ENCODE measurements around the gene UBQLN1.

DNA sequence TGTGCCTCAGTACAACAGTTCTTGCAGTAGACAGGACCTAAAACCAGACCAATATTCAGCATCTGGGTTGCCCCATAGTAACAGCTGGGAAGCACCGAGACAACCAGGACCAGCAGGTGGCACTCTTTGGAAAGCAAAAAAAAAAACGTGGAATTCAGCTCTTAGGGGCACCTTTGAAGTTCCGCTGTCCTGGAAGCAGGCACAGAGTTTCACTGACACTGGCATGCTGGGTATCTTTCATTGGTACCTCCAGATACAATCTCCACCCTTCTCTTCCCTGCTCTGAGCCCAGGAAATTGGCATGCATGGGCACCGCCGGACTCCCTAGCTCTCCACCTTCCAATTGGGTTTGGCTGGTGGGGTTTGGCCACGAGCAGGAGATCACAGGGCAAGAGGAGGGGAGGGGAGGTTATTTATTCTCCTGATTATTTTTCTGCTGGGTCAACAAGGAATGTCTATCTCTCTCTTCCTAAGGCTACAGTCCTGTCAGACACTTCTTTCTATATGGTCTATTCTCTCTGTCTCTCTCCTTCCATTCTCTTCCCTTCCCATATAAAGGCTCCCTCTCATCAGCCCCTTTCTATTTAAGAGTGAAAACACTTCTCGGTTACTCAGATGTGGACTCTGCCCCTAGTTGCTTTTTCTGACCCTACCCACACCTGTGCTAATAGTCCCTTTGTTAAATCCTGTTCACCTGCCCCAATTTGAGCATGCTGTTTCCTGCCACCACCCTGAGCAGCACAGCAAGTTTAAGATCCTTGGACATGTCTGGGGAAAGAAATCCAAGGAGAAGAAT, 86.7 kb downstream of the UBQLN1 start:
- TF ChIP-seq, protein P1, sequence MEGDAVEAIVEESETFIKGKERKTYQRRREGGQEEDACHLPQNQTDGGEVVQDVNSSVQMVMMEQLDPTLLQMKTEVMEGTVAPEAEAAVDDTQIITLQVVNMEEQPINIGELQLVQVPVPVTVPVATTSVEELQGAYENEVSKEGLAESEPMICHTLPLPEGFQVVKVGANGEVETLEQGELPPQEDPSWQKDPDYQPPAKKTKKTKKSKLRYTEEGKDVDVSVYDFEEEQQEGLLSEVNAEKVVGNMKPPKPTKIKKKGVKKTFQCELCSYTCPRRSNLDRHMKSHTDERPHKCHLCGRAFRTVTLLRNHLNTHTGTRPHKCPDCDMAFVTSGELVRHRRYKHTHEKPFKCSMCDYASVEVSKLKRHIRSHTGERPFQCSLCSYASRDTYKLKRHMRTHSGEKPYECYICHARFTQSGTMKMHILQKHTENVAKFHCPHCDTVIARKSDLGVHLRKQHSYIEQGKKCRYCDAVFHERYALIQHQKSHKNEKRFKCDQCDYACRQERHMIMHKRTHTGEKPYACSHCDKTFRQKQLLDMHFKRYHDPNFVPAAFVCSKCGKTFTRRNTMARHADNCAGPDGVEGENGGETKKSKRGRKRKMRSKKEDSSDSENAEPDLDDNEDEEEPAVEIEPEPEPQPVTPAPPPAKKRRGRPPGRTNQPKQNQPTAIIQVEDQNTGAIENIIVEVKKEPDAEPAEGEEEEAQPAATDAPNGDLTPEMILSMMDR (IDR thresholded peaks at IDR 0.05 in 4 of 5, conservative IDR thresholded peaks at IDR 0.05 in 1 of 5): peak in 4 of 5 experiments; percentile 32 to 66 (median 47)
- TF ChIP-seq POLR2A (IDR thresholded peaks at IDR 0.05): no peak

Data from gastrocnemius medialis (tissue), 4 donors.